Stimulated activated CD4-positive, alpha-beta T cell treated with anti-CD3 and anti-CD28 coated beads, TNF-alpha, amount 100 ng/mL, for 24 hours (primary cell): Measurements from ENCODE around the gene KLF15.
"Not testable (repeated sequence)": the region's sequence is repeated elsewhere in the genome, so short reads cannot be mapped to it uniquely, and the experiment has no call there.

Source experiments
- DNase-seq, 3 experiments: peaks; one replicate each; pipeline ENCODE4 v3.0.0-alpha.2; 2020; ENCODE audit warnings: low read depth in 3 of 3

The KLF15 gene

DNA sequence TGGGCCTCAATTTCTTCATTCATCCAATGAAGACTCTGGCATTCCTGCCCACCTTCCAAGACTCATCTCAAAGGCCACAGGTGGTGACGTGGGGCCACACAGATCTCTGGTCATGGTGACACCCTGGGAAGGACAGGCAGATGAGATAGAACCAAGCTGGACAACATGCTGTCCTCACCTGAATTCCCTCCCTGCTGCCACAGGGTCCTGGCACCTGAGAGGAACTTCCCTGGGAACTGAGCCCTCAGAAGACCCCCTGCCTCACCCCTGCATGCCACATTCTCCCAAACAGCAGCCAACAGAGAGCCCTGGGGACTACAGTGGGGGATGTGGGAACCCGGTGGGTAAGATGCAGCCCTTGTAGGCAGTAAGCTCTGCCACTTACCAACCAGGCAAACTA is 10.7 kb downstream of the KLF15 start:
- DNase-seq: no peak

DNA sequence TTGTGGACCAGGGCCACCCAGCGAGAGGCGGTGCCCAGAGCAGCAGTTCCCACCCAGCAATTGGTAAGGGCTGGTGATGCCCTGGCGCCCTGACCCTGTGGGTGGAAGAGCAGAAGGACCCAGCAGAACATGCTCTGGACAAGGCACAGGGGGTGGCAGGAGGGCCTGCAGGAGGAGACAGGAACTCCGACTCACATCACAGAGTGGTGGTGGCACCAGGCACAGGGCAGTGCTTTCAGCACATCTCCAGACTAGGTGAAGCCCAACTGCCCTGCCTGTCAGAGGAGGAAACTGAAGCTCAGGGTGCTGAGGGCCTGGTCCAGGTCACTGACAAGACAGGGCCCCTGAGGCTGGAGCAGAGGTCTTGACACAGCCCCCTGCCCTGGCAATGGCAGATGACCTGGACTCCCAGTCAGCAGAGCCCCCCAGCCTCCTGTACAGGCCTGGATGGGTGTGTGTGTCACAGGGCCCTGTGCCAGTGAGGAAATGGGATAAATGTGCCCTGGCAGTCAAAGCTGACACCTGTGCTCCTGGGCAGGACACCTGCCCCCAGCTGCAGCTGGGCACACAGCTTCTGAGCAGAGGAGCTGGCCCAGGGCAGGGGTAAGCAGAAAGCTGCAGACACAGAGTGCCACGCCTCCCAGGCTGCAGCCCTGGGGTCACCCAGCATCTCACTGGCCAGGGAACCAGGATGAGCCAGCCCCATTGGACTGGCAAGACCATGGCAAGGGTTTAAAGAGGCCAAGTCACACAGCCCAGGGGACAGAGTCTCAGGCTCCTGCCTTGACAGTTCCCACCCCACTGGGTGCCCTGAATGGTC is 11.4 kb downstream of the KLF15 start:
- DNase-seq: no peak

GRCh38 chr3:126345231-126345630 is 12.0 kb downstream of the KLF15 start:
- no peak for DNase-seq

DNA sequence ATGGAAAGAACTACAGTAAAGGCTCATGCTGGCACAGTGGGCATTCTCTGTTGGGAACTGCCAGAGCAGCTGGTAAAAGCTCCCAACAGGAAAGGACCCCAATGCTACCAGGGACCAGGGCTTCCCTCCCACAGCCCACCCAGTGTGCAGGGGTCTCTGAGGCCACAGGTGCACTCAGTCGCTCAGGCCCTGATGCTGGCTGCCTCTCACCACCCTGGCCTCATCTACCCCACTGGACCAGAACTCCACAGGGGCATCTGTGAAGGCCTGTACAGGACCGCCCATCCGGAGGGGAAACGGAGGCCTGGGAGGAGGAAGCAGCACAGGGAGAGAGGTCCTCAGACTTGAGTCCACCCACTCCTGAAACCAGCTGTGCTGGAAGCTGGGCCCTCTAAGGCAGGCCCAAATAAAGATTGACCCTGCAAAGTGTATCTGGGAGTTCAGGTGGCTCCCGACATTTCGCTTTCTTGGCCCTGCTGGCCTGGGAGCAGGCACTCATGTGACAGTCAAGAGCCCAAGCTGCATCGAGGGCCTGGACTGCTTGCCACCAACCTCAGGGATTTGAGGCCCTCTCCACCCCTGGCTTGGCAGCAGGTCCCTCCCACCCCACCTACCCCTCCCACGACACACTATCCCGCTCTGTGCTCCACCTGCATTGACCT is 12.7 kb downstream of the KLF15 start:
- no peak for DNase-seq

- no peak for DNase-seq
Observed at GRCh38 chr3:126343649-126344035, 13.6 kb downstream of the KLF15 start.

DNA sequence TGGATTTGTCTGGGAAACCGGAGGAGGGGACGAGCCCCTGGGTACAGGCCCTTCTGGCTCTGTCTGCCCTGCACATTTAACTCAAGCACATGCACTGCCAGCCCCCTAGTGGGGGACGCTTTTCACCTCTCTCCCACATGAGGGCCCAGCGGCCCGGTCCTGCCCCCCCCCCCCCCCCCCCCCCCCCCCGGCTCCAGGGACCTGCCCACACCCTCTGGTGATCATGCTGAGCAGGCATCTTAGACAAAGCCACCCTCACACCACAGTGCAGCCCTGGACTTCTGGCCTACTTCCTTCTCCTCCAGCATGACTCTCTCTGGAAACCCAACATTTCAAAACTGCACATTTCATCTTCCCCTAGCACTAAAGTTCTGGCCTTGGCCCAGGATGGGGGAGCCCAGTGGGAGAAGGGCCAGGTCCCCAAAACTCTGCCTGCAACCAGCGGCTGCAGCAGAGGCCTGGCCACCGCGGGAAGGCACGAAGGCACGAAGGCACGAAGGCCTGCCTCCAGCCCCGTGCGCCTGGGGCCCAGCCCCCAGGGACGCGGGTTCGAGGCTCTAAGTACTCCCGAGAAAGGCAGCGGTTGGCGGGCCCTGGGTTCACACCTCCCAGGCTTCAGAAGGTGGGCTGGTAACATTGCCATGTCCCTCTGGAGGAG is 14.1 kb downstream of the KLF15 start:
- no peak for DNase-seq

GRCh38 chr3:126342211-126342610 is 15.0 kb downstream of the KLF15 start:
- DNase-seq: no peak

DNA sequence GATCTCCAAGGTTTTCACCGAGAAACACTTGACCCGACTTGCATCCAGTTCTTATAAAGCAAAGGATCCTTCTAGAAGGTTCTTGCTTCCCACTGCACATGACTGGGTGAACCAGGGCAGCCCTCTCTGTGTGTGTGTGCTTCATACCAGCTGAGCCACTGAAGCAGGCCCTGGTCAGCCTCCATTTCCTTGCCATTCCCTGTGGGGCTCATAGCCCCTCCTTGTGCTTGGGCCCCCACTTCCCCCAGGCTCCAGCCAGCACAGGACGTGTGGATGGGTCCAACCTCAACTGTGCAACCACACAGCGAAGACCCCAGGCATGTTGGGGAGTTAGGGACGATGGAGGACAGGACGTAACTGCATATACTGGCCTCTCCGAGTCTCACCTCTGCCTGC is 15.5 kb downstream of the KLF15 start:
- DNase-seq: no peak

- no peak for DNase-seq
Observed at GRCh38 chr3:126340943-126341754, 16.1 kb downstream of the KLF15 start.

GRCh38 chr3:126340596-126340942 is 16.6 kb downstream of the KLF15 start:
- DNase-seq: no peak

DNA sequence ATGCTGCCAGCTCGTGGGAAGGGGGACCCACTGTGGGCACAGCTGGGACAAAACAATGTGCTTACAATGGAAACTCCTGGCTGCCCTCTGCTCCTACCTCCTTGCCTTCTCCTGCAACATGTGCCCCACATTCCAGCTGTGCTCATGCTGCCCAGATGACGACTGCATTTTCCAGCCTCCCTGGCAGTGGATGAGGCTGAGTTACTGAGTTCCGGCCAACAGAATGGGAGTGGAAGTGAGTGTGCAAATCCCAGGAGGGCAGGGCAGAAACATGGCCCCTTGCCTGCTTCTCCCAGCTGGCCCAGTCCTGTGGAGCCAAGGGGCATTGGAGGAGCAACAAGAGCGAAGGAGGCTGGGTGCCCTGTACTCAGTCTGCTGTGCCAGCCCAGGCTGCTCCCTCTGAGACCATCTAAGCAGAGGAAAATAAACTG is 17.1 kb downstream of the KLF15 start:
- no peak for DNase-seq

DNA sequence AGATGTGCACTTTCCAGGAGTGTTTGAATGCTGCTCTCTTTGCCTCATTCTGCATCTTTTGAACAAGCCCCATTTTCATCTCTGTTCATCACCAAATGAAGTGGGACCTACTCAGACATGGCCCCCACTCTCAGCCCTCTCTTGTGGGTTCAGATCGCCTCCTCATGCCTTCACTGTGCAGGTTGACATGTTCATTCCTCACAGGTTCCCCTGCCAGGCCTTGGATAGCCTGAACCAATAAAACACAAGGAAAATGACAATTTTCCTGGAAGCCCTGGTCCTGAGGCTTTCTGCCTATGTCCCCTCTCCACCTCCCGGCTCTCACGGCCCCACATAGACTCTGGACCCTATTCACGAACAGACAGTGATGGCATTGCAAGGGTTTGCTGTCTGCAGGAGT is 17.7 kb downstream of the KLF15 start:
- no peak for DNase-seq

GRCh38 chr3:126338790-126339288 is 18.4 kb downstream of the KLF15 start:
- DNase-seq: no peak

DNA sequence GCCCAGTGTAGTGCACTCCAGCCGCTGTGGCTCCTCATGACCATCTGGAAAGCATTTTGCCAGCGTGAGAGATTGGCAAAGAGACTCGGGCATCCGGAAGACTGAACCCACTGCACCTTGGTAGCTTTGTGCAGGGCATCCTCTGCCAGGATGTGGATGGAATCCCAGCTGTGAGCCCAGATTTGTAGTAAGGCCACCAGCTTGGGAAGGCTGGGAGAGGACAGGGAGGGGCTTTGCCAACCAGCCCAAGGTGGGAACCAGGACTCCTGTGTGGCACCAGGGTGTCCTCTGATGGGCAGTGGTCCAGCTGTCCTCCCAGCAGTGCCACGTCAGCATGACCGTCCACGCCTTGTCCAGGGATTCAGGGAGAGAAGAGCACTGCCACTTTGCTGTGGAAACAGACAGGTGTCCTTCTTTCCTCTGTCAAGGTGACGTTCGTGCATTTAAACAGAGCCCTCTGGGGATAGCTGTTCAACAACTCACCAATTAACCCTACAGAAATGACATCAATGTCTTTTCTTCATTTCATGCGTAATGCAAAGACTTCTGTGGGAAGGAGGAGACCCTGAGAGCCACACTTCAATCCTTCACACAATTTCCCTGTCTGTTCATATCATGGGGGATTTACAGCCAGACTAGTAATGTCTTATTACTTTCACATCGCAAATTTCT is 19.1 kb downstream of the KLF15 start:
- no peak for DNase-seq

- not testable (repeated sequence) for DNase-seq
Observed at GRCh38 chr3:126331812-126332336, 25.3 kb downstream of the KLF15 start.

GRCh38 chr3:126329927-126330725 is 27.1 kb downstream of the KLF15 start:
- no peak for DNase-seq

GRCh38 chr3:126326629-126327028 is 30.6 kb downstream of the KLF15 start:
- DNase-seq: no peak

DNA sequence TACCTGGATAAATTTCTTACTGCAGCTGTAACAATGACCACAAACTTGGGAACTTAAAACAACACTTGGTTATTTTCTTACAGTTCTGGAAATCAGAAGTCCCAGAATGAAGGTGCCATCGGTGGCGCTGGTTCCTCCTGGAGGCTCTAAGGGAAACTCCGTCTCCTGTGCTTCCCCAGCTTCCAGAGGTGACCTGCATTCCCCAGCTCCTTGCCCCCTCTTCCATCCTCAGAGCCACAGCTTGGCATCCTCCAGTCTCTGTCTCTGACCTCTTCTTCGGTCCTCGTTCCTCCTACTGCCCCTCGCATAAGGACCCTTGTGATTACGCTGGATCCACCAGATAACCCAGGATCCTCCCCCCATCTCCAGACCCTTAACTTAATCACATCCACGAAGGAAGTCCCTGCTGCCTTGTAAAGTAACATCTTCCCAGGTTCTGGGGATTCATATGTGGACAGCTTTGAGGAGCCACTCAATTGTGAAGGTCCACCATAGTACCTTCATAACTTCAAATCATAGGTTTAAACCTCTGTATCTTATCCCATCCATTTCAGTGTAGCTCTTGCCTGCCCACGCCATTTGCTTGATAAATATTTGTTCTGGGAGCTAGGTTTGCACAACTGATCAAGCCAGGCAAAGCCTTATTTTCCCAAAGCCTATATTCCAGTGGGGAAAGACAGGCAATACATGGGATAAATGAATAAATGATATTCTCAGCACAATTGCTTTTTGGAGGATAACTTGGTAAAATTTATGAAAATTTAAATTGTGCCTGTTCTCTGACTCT is 34.8 kb downstream of the KLF15 start:
- DNase-seq: no peak

- DNase-seq: no peak
Observed at GRCh38 chr3:126321490-126321889, 35.7 kb downstream of the KLF15 start.
